GM23338 (cell line): ENCODE results near the gene IBA57. TPM values are rescaled to one million over a fixed set of nuclear protein-coding genes. Genes with fewer than 3 reads are reported as not detected.

ENCODE experiments used
- ATAC-seq: fragments of 200-7000 bp; cut with Tn5 transposase; 3 replicates; pipeline ENCODE4 v1.9.1; 2020
- DNase-seq: peaks from one replicate; pipeline ENCODE4 v3.0.0-alpha.2; 2015; ENCODE audit warnings: low spot score
- H2AFZ ChIP-seq: fragments of 200-600 bp; sonication (generic); 2 replicates; pipeline ENCODE4 v1.8.0; 2016; ENCODE audit warnings: antibody characterized with exemption, mild to moderate bottlenecking, moderate library complexity
- H3F3A ChIP-seq: fragments of 200-600 bp; sonication (generic); replicated peaks from 2 replicates; pipeline ENCODE4 v1.8.0; 2017; ENCODE audit warnings: antibody characterized with exemption, mixed run types, low read depth
- H3K27ac ChIP-seq: fragments of 200-600 bp; sonication (generic); 2 replicates; pipeline ENCODE4 v1.6.1; 2016; ENCODE audit warnings: low read depth
- H3K27me3 ChIP-seq: fragments of 200-600 bp; sonication (generic); 2 replicates; pipeline ENCODE4 v1.8.0; 2016; ENCODE audit warnings: mild to moderate bottlenecking, mixed run types, moderate library complexity; ENCODE audit not compliant: insufficient read depth
- H3K36me3 ChIP-seq: fragments of 200-600 bp; sonication (generic); 2 replicates; pipeline ENCODE4 v1.8.0; 2016; ENCODE audit warnings: mild to moderate bottlenecking; ENCODE audit not compliant: insufficient read depth
- H3K4me1 ChIP-seq: fragments of 200-600 bp; sonication (generic); 2 replicates; pipeline ENCODE4 v1.8.0; 2016; ENCODE audit warnings: mild to moderate bottlenecking, moderate library complexity; ENCODE audit not compliant: insufficient read depth
- H3K4me2 ChIP-seq: fragments of 200-600 bp; sonication (generic); 2 replicates; pipeline ENCODE4 v1.7.1; 2017; ENCODE audit warnings: mixed run types
- H3K4me3 ChIP-seq: fragments of 200-600 bp; sonication (generic); 2 replicates; pipeline ENCODE4 v1.6.1; 2016; ENCODE audit warnings: mixed run types
- H3K79me2 ChIP-seq: fragments of 200-600 bp; sonication (generic); replicated peaks from 2 replicates; pipeline ENCODE4 v1.8.0; 2017; ENCODE audit warnings: mild to moderate bottlenecking; ENCODE audit not compliant: insufficient read depth
- H3K9me2 ChIP-seq: fragments of 200-600 bp; sonication (generic); 2 replicates; pipeline ENCODE4 v1.8.0; 2017; ENCODE audit not compliant: insufficient read depth
- H4K20me1 ChIP-seq: fragments of 200-600 bp; sonication (generic); replicated peaks from 2 replicates; pipeline ENCODE4 v1.8.0; 2017; ENCODE audit warnings: mild to moderate bottlenecking; ENCODE audit not compliant: insufficient read depth
- H3K27ac Mint-ChIP-seq: 2 replicates; pipeline ENCODE4 v1.8.0; 2020; ENCODE audit warnings: inconsistent platforms, mild to moderate bottlenecking, moderate library complexity, mixed read lengths
- H3K27me3 Mint-ChIP-seq: 3 replicates; pipeline ENCODE4 v1.8.0; 2022; ENCODE audit warnings: low read depth, mild to moderate bottlenecking, moderate library complexity, mixed read lengths, inconsistent platforms; ENCODE audit not compliant: insufficient read depth, poor library complexity
- H3K36me3 Mint-ChIP-seq: 3 replicates; pipeline ENCODE4 v1.8.0; 2021; ENCODE audit warnings: low read depth, mild to moderate bottlenecking, inconsistent platforms, moderate library complexity, mixed read lengths
- H3K4me1 Mint-ChIP-seq: 3 replicates; pipeline ENCODE4 v1.8.0; 2020; ENCODE audit warnings: mild to moderate bottlenecking, inconsistent platforms, mixed read lengths
- H3K4me3 Mint-ChIP-seq: 3 replicates; pipeline ENCODE4 v1.8.0; 2021; ENCODE audit warnings: moderate library complexity, mild to moderate bottlenecking, inconsistent platforms, mixed read lengths
- H3K9me3 Mint-ChIP-seq: 3 replicates; pipeline ENCODE4 v1.8.0; 2020; ENCODE audit warnings: moderate library complexity, mild to moderate bottlenecking, inconsistent platforms, mixed read lengths
- CREB1 ChIP-seq: fragments of 250-450 bp; sonication (Bioruptor Pico); IDR thresholded peaks from 2 replicates; pipeline ENCODE4 v1.5.0; 2020; ENCODE audit warnings: low read depth, mild to moderate bottlenecking, moderate library complexity
- EZH2 ChIP-seq: fragments of 200-600 bp; sonication (generic); IDR thresholded peaks from one replicate; pipeline ENCODE4 v1.8.0; 2017; ENCODE audit warnings: antibody characterized with exemption, mild to moderate bottlenecking, low read depth; ENCODE audit not compliant: unreplicated experiment
- EZH2phosphoT487 ChIP-seq: fragments of 200-600 bp; sonication (generic); IDR thresholded peaks from one replicate; pipeline ENCODE4 v1.8.1; 2018; ENCODE audit warnings: antibody characterized with exemption; ENCODE audit not compliant: unreplicated experiment
- JUNB ChIP-seq: IDR thresholded peaks from one replicate; pipeline ENCODE4 v1.6.1; 2016; ENCODE audit warnings: antibody characterized with exemption; ENCODE audit not compliant: unreplicated experiment
- NANOG ChIP-seq: IDR thresholded peaks from 2 replicates; pipeline ENCODE4 v1.6.1; 2016; ENCODE audit warnings: antibody characterized with exemption, borderline replicate concordance
- POLR2AphosphoS5 ChIP-seq: IDR thresholded peaks from 2 replicates; pipeline ENCODE4 v1.6.1; 2016; ENCODE audit warnings: antibody characterized with exemption, low read depth
- REST ChIP-seq: IDR thresholded peaks from one replicate; pipeline ENCODE4 v1.6.1; 2018; ENCODE audit warnings: antibody characterized with exemption; ENCODE audit not compliant: unreplicated experiment
- STAT1 ChIP-seq: IDR thresholded peaks from one replicate; pipeline ENCODE4 v1.6.1; 2016; ENCODE audit warnings: antibody characterized with exemption; ENCODE audit not compliant: unreplicated experiment
- ZNF114 ChIP-seq: fragments of 250-450 bp; sonication (Bioruptor Pico); IDR thresholded peaks from 2 replicates; pipeline ENCODE4 v1.5.0; 2020; ENCODE audit warnings: mild to moderate bottlenecking, moderate library complexity
- ZNF331 ChIP-seq: fragments of 250-450 bp; sonication (Bioruptor Pico); IDR thresholded peaks from 2 replicates; pipeline ENCODE4 v1.5.0; 2020; ENCODE audit warnings: low read depth, mild to moderate bottlenecking, moderate library complexity
- ZNF462 ChIP-seq: fragments of 250-450 bp; sonication (Bioruptor Pico); IDR thresholded peaks from 2 replicates; pipeline ENCODE4 v1.5.0; 2020; ENCODE audit warnings: mild to moderate bottlenecking, moderate library complexity
- polyA plus RNA-seq: library from polyadenylated mRNA; unstranded; fragments of >200 nt; fragmentation: Nextera tagmentation; extraction: Ambion mirVana; gene quantifications from 2 replicates; pipeline ENCODE4 v1.2.1, GENCODE V29; 2016
- total RNA-seq: library from RNA; depleted of rRNA; stranded (reverse); fragments of >200 nt; shearing (Covaris generic); gene quantifications from 2 replicates; pipeline ENCODE4 v1.2.3, GENCODE V29; 2014
- TF ChIP-seq, protein P1 (sequence below): IDR thresholded peaks from 2 replicates; pipeline ENCODE4 v1.6.1; 2016; ENCODE audit warnings: antibody characterized with exemption
- TF ChIP-seq, protein P2 (sequence below), 2 experiments: fragments of 200-600 bp in 1 of 2; sonication (generic) in 1 of 2; conservative IDR thresholded peaks; 2 replicates each; pipeline versions ENCODE4 v1.5.1 to v1.6.1; 2016 to 2017; ENCODE audit warnings: antibody characterized with exemption in 2 of 2, low read depth in 2 of 2, mild to moderate bottlenecking in 2 of 2, moderate library complexity in 1 of 2

The IBA57 gene
- total and polyA plus RNA-seq, 2 experiments from 2014 or later = 1.1 to 10.3 TPM

GRCh38 chr1:228176461-228177182, 11.0 kb downstream of the IBA57 start:
- no peak overlapping the region for H3K27ac Mint-ChIP-seq

More at GRCh38 chr1:228176461-228177182, 11.0 kb downstream of the IBA57 start:
- Mint-ChIP-seq H3K9me3 (no peaks in the 10 kb centered on the region; the same call in 2 of the 3 replicates), H3K36me3 (peaks cover 2% of the 10 kb centered on the region; the same call in 1 of the 3 replicates), H3K4me3 (no peak overlapping the region), H3K27me3 (peaks cover 10% of the 10 kb centered on the region), H3K4me1 (no peaks in the 10 kb centered on the region; the same call in 2 of the 3 replicates)
- H3K27me3 ChIP-seq = no peaks in the 10 kb centered on the region
- ATAC-seq (no peak), DNase-seq (no peak)
- H3K79me2 ChIP-seq = 0 out of 2 replicates have a peak, but pooled peaks cover 3% of the 10 kb centered on the region
- no peak overlapping the region for H3K4me3 ChIP-seq
- H2AFZ ChIP-seq = no peak overlapping the region
- no peaks in the 10 kb centered on the region; the same call in 1 of the 2 replicates for H4K20me1 ChIP-seq
- TF ChIP-seq, protein P1, sequence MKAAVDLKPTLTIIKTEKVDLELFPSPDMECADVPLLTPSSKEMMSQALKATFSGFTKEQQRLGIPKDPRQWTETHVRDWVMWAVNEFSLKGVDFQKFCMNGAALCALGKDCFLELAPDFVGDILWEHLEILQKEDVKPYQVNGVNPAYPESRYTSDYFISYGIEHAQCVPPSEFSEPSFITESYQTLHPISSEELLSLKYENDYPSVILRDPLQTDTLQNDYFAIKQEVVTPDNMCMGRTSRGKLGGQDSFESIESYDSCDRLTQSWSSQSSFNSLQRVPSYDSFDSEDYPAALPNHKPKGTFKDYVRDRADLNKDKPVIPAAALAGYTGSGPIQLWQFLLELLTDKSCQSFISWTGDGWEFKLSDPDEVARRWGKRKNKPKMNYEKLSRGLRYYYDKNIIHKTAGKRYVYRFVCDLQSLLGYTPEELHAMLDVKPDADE = no peak
- TF ChIP-seq REST = no peak
- no peak for TF ChIP-seq POLR2AphosphoS5
- no peak for TF ChIP-seq ZNF462
- no peak for TF ChIP-seq EZH2
- TF ChIP-seq JUNB = no peak
- TF ChIP-seq ZNF331 (CRISPR knock-in tag) = no peak
- no peak for TF ChIP-seq CREB1
- TF ChIP-seq EZH2phosphoT487 = no peak
- TF ChIP-seq, protein P2, sequence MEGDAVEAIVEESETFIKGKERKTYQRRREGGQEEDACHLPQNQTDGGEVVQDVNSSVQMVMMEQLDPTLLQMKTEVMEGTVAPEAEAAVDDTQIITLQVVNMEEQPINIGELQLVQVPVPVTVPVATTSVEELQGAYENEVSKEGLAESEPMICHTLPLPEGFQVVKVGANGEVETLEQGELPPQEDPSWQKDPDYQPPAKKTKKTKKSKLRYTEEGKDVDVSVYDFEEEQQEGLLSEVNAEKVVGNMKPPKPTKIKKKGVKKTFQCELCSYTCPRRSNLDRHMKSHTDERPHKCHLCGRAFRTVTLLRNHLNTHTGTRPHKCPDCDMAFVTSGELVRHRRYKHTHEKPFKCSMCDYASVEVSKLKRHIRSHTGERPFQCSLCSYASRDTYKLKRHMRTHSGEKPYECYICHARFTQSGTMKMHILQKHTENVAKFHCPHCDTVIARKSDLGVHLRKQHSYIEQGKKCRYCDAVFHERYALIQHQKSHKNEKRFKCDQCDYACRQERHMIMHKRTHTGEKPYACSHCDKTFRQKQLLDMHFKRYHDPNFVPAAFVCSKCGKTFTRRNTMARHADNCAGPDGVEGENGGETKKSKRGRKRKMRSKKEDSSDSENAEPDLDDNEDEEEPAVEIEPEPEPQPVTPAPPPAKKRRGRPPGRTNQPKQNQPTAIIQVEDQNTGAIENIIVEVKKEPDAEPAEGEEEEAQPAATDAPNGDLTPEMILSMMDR (conservative IDR thresholded peaks at IDR 0.05; ENCODE audit: low read depth in 2 of 2) = no peak
- TF ChIP-seq ZNF114 (CRISPR knock-in tag) = no peak
- no peak for TF ChIP-seq STAT1
- no peak for TF ChIP-seq NANOG
- no peak overlapping the region for H3K27ac ChIP-seq
- peaks cover 4% of the 10 kb centered on the region; the same call in 1 of the 2 replicates for H3F3A ChIP-seq
- no peaks in the 10 kb centered on the region for H3K4me1 ChIP-seq
- H3K9me2 ChIP-seq = no peaks in the 10 kb centered on the region
- H3K4me2 ChIP-seq = no peak overlapping the region
- H3K36me3 ChIP-seq = no peaks in the 10 kb centered on the region
